ENCODE results near the gene AIFM2.

AIFM2 gene

GRCh38 chr10:70122742-70123141, 9.9 kb downstream of the AIFM2 start:
- Histone ChIP-seq H3K27me3 (ENCODE audit: insufficient read depth, insufficient read length) (no peaks in the 10 kb centered on the region), H3K9ac (ENCODE audit: insufficient read length, low read depth) (no peak overlapping the region), H3K36me3 (ENCODE audit: insufficient read depth, insufficient read length, low read length) (peaks cover 15% of the 10 kb centered on the region), H3K9me3 (ENCODE audit: insufficient read depth, low read length) (no peaks in the 10 kb centered on the region; the same call in 1 of the 2 replicates), H3K4me3 (ENCODE audit: insufficient read length, low read depth) (no peak overlapping the region), H3K4me1 (ENCODE audit: insufficient read depth, insufficient read length) (no peaks in the 10 kb centered on the region)
- TF ChIP-seq SUZ12 (IDR thresholded peaks at IDR 0.05; ENCODE audit: extremely low read depth, insufficient read depth, insufficient read length) (no peak), YY1 (IDR thresholded peaks at IDR 0.05; ENCODE audit: insufficient read depth, insufficient read length) (no peak), ZNF274 (IDR thresholded peaks at IDR 0.05; ENCODE audit: low read depth, low read length) (no peak)
- no peak for DNase-seq (ENCODE audit: low read depth, low spot score)

- peaks cover 22% of the 10 kb centered on the region for H3K36me3 ChIP-seq (ENCODE audit: insufficient read depth, insufficient read length, low read length)
- no peak for DNase-seq (ENCODE audit: low read depth, low spot score)
- no peaks in the 10 kb centered on the region for H3K27me3 ChIP-seq (ENCODE audit: insufficient read depth, insufficient read length)
- H3K9me3 ChIP-seq (ENCODE audit: insufficient read depth, low read length) = no peaks in the 10 kb centered on the region; the same call in 1 of the 2 replicates
- H3K4me1 ChIP-seq (ENCODE audit: insufficient read depth, insufficient read length) = no peaks in the 10 kb centered on the region
- no peak overlapping the region for H3K9ac ChIP-seq (ENCODE audit: insufficient read length, low read depth)
- H3K4me3 ChIP-seq (ENCODE audit: insufficient read length, low read depth) = no peak overlapping the region
- TF ChIP-seq YY1 (IDR thresholded peaks at IDR 0.05; ENCODE audit: insufficient read depth, insufficient read length) = no peak
- no peak for TF ChIP-seq ZNF274 (IDR thresholded peaks at IDR 0.05; ENCODE audit: low read depth, low read length)
- no peak for TF ChIP-seq SUZ12 (IDR thresholded peaks at IDR 0.05; ENCODE audit: extremely low read depth, insufficient read depth, insufficient read length)
These were observed 11.2 kb downstream of the AIFM2 start for GRCh38 chr10:70121281-70121949.

GRCh38 chr10:70120417-70120816, 12.2 kb downstream of the AIFM2 start:
- peaks cover 3% of the 10 kb centered on the region for H3K4me1 ChIP-seq (ENCODE audit: insufficient read depth, insufficient read length)
- H3K27me3 ChIP-seq (ENCODE audit: insufficient read depth, insufficient read length) = no peaks in the 10 kb centered on the region
- no peak overlapping the region for H3K9ac ChIP-seq (ENCODE audit: insufficient read length, low read depth)
- no peak for DNase-seq (ENCODE audit: low read depth, low spot score)
- TF ChIP-seq SUZ12 (IDR thresholded peaks at IDR 0.05; ENCODE audit: extremely low read depth, insufficient read depth, insufficient read length) (no peak), ZNF274 (IDR thresholded peaks at IDR 0.05; ENCODE audit: low read depth, low read length) (no peak), YY1 (IDR thresholded peaks at IDR 0.05; ENCODE audit: insufficient read depth, insufficient read length) (no peak)
- no peak overlapping the region for H3K4me3 ChIP-seq (ENCODE audit: insufficient read length, low read depth)
- H3K9me3 ChIP-seq (ENCODE audit: insufficient read depth, low read length) = no peaks in the 10 kb centered on the region; the same call in 1 of the 2 replicates
- H3K36me3 ChIP-seq (ENCODE audit: insufficient read depth, insufficient read length, low read length) = peaks cover 22% of the 10 kb centered on the region

- Histone ChIP-seq H3K9ac (ENCODE audit: insufficient read length, low read depth) (no peak overlapping the region), H3K9me3 (ENCODE audit: insufficient read depth, low read length) (no peaks in the 10 kb centered on the region), H3K27me3 (ENCODE audit: insufficient read depth, insufficient read length) (no peaks in the 10 kb centered on the region), H3K4me3 (ENCODE audit: insufficient read length, low read depth) (no peak overlapping the region), H3K36me3 (ENCODE audit: insufficient read depth, insufficient read length, low read length) (peaks cover 28% of the 10 kb centered on the region), H3K4me1 (ENCODE audit: insufficient read depth, insufficient read length) (peaks cover 3% of the 10 kb centered on the region)
- no peak for DNase-seq (ENCODE audit: low read depth, low spot score)
- no peak for TF ChIP-seq YY1 (IDR thresholded peaks at IDR 0.05; ENCODE audit: insufficient read depth, insufficient read length)
These were observed 13.0 kb downstream of the AIFM2 start for GRCh38 chr10:70119623-70120022.

- Histone ChIP-seq H3K36me3 (ENCODE audit: insufficient read depth, insufficient read length, low read length) (peaks cover 29% of the 10 kb centered on the region), H3K9ac (ENCODE audit: insufficient read length, low read depth) (no peak overlapping the region), H3K4me1 (ENCODE audit: insufficient read depth, insufficient read length) (peaks cover 3% of the 10 kb centered on the region), H3K27me3 (ENCODE audit: insufficient read depth, insufficient read length) (no peaks in the 10 kb centered on the region), H3K9me3 (ENCODE audit: insufficient read depth, low read length) (no peaks in the 10 kb centered on the region), H3K4me3 (ENCODE audit: insufficient read length, low read depth) (no peak overlapping the region)
- no peak for DNase-seq (ENCODE audit: low read depth, low spot score)
- TF ChIP-seq YY1 (IDR thresholded peaks at IDR 0.05; ENCODE audit: insufficient read depth, insufficient read length) (no peak), ZNF274 (IDR thresholded peaks at IDR 0.05; ENCODE audit: low read depth, low read length) (no peak)
These were observed 13.4 kb downstream of the AIFM2 start for GRCh38 chr10:70119197-70119596.

GRCh38 chr10:70118196-70118595, 14.4 kb downstream of the AIFM2 start:
- no peaks in the 10 kb centered on the region for H3K9me3 ChIP-seq (ENCODE audit: insufficient read depth, low read length)
- H3K27me3 ChIP-seq (ENCODE audit: insufficient read depth, insufficient read length) = no peaks in the 10 kb centered on the region
- no peak for DNase-seq (ENCODE audit: low read depth, low spot score)
- H3K36me3 ChIP-seq (ENCODE audit: insufficient read depth, insufficient read length, low read length) = peaks cover 38% of the 10 kb centered on the region
- H3K4me1 ChIP-seq (ENCODE audit: insufficient read depth, insufficient read length) = peaks cover 3% of the 10 kb centered on the region
- no peak overlapping the region for H3K9ac ChIP-seq (ENCODE audit: insufficient read length, low read depth)
- TF ChIP-seq ZNF274 (IDR thresholded peaks at IDR 0.05; ENCODE audit: low read depth, low read length) (no peak), YY1 (IDR thresholded peaks at IDR 0.05; ENCODE audit: insufficient read depth, insufficient read length) (no peak), SUZ12 (IDR thresholded peaks at IDR 0.05; ENCODE audit: extremely low read depth, insufficient read depth, insufficient read length) (no peak)
- H3K4me3 ChIP-seq (ENCODE audit: insufficient read length, low read depth) = no peak overlapping the region

GRCh38 chr10:70117646-70118045, 15.0 kb downstream of the AIFM2 start:
- no peak for DNase-seq (ENCODE audit: low read depth, low spot score)
- Histone ChIP-seq H3K9me3 (ENCODE audit: insufficient read depth, low read length) (no peaks in the 10 kb centered on the region), H3K27me3 (ENCODE audit: insufficient read depth, insufficient read length) (no peaks in the 10 kb centered on the region), H3K4me3 (ENCODE audit: insufficient read length, low read depth) (no peak overlapping the region), H3K9ac (ENCODE audit: insufficient read length, low read depth) (no peak overlapping the region), H3K36me3 (ENCODE audit: insufficient read depth, insufficient read length, low read length) (peaks cover 43% of the 10 kb centered on the region), H3K4me1 (ENCODE audit: insufficient read depth, insufficient read length) (peaks cover 3% of the 10 kb centered on the region)
- TF ChIP-seq ZNF274 (IDR thresholded peaks at IDR 0.05; ENCODE audit: low read depth, low read length) (no peak), YY1 (IDR thresholded peaks at IDR 0.05; ENCODE audit: insufficient read depth, insufficient read length) (no peak), SUZ12 (IDR thresholded peaks at IDR 0.05; ENCODE audit: extremely low read depth, insufficient read depth, insufficient read length) (no peak)
